Parathyroid adenoma (tissue), 2 donors: ENCODE data around the gene GRHL1.

Source experiments
- H2AFZ ChIP-seq: fragments of 300-600 bp; sonication (generic); one replicate; pipeline ENCODE4 v1.7.0; 2017; ENCODE audit warnings: antibody characterized with exemption, mild to moderate bottlenecking
- H3K27ac ChIP-seq: fragments of 300-600 bp; sonication (generic); one replicate; pipeline ENCODE4 v1.7.0; 2017
- H3K27me3 ChIP-seq: fragments of 300-600 bp; sonication (generic); one replicate; pipeline ENCODE4 v1.7.0; 2017; ENCODE audit warnings: low read length; ENCODE audit not compliant: control insufficient read depth, insufficient read depth
- H3K36me3 ChIP-seq: fragments of 300-600 bp; sonication (generic); one replicate; pipeline ENCODE4 v1.7.0; 2017; ENCODE audit warnings: low read length; ENCODE audit not compliant: control insufficient read depth, insufficient read depth
- H3K4me1 ChIP-seq: fragments of 300-600 bp; sonication (generic); one replicate; pipeline ENCODE4 v1.7.0; 2017; ENCODE audit warnings: control low read depth
- H3K4me2 ChIP-seq: fragments of 300-600 bp; sonication (generic); one replicate; pipeline ENCODE4 v1.7.0; 2017; ENCODE audit warnings: low read length
- H3K4me3 ChIP-seq: fragments of 300-600 bp; sonication (generic); one replicate; pipeline ENCODE4 v1.7.0; 2017; ENCODE audit warnings: low read depth, low read length
- H3K79me2 ChIP-seq: fragments of 300-600 bp; sonication (generic); one replicate; pipeline ENCODE4 v1.7.0; 2017; ENCODE audit warnings: control low read depth
- H3K9ac ChIP-seq: fragments of 300-600 bp; sonication (generic); one replicate; pipeline ENCODE4 v1.7.0; 2017; ENCODE audit warnings: mild to moderate bottlenecking
- H3K9me3 ChIP-seq: fragments of 300-600 bp; sonication (generic); one replicate; pipeline ENCODE4 v1.7.0; 2017; ENCODE audit warnings: low read length; ENCODE audit not compliant: control insufficient read depth
- CTCF ChIP-seq: fragments of 300-600 bp; sonication (generic); IDR thresholded peaks from one replicate; pipeline ENCODE4 v1.7.0; 2017; ENCODE audit warnings: antibody characterized with exemption, mild to moderate bottlenecking
- donor health status: primary hyperparathyroidism.

Gene GRHL1

GRCh38 chr2:9965119-9965822 is 13.8 kb downstream of the GRHL1 start:
- Histone ChIP-seq H2AFZ (no peak overlapping the region), H3K27me3 (no peaks in the 10 kb centered on the region), H3K9ac (no peak overlapping the region), H3K9me3 (no peaks in the 10 kb centered on the region), H3K27ac (no peak overlapping the region), H3K36me3 (no peaks in the 10 kb centered on the region), H3K79me2 (no peaks in the 10 kb centered on the region), H3K4me1 (peaks cover 33% of the 10 kb centered on the region), H3K4me2 (no peak overlapping the region), H3K4me3 (no peak overlapping the region)
- TF ChIP-seq CTCF, result no peak

GRCh38 chr2:9966491-9967022 is 15.1 kb downstream of the GRHL1 start:
- Histone ChIP-seq H3K27ac (peak overlapping the region; percentile 21), H3K36me3 (no peaks in the 10 kb centered on the region), H3K79me2 (no peaks in the 10 kb centered on the region), H3K4me1 (peaks cover 44% of the 10 kb centered on the region), H3K27me3 (no peaks in the 10 kb centered on the region), H3K9me3 (no peaks in the 10 kb centered on the region), H3K9ac (no peak overlapping the region), H3K4me3 (no peak overlapping the region), H2AFZ (no peak overlapping the region), H3K4me2 (no peak overlapping the region)
- TF ChIP-seq CTCF, result no peak

- Histone ChIP-seq H3K4me3 (no peak overlapping the region), H3K79me2 (no peaks in the 10 kb centered on the region), H2AFZ (no peak overlapping the region), H3K27ac (peak overlapping the region; percentile 21), H3K4me1 (peaks cover 51% of the 10 kb centered on the region), H3K9me3 (no peaks in the 10 kb centered on the region), H3K4me2 (no peak overlapping the region), H3K27me3 (no peaks in the 10 kb centered on the region), H3K36me3 (no peaks in the 10 kb centered on the region), H3K9ac (no peak overlapping the region)
- no peak for TF ChIP-seq CTCF
Measured at GRCh38 chr2:9967053-9967775, 15.7 kb downstream of the GRHL1 start.

DNA sequence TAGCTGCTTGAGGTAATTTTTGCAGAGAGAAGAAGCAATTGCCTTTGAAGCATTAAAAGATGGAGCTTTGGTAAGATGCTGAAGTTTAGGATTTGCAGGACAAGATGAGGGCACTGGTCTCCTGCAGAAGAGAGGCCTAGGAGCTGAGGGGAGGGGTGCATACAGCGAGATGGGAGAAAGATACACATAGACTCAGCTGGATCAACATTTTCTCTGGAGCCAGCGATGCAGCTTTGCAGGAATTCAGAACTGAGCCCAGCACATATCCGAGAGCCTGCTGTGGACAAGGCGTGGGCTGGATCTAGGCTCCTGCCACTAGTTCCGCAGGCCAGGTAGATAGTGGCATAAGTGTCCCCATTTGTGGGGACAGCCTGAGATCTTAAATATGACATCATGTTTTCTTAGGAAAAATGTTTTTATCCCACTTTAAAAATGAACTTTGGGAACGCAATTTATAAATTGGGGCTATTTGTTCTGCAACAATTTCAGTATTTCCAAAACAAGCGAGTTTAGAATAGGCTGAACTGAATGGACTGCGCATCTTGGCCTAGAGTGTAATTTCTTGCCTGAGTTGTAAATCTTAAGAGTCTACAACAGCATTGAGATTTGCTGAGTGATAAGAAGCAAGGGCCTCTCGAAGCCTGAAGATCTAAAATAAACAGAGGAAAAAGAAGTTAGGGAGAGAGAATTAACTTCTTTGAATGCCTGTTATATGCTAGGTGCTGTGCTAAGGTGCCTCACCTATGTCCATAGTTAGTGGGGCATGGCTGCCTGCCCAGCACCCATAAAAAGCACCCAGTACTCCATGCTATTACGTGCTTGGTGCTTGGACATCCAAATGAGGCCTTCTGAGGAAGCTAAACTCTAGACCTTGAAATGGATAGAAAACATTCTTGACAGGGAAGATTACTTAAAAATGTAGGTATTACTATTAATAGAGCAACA is 17.3 kb downstream of the GRHL1 start:
- no peak for TF ChIP-seq CTCF
- H2AFZ ChIP-seq, result no peak overlapping the region

More for the DNA sequence above, 17.3 kb downstream of the GRHL1 start:
- Histone ChIP-seq H3K36me3 (no peaks in the 10 kb centered on the region), H3K4me1 (peaks cover 59% of the 10 kb centered on the region), H3K4me2 (peak overlapping the region; percentile 55), H3K9ac (no peak overlapping the region), H3K9me3 (no peaks in the 10 kb centered on the region), H3K4me3 (no peak overlapping the region), H3K27me3 (no peaks in the 10 kb centered on the region), H3K27ac (peak overlapping the region; percentile 70), H3K79me2 (no peaks in the 10 kb centered on the region)
